Neural cell (in vitro differentiated cells): ENCODE data around the gene POLR2J2.
"Not testable (repeated sequence)": the region's sequence is repeated elsewhere in the genome, so short reads cannot be mapped to it uniquely, and the experiment has no call there.

ENCODE experiments used
- CTCF ChIP-seq: fragments of 450-650 bp; IDR thresholded peaks from 2 replicates; pipeline ENCODE4 v1.5.1; 2014; ENCODE audit warnings: antibody characterized with exemption, mild to moderate bottlenecking, moderate library complexity; ENCODE audit not compliant: poor library complexity, severe bottlenecking
- EP300 ChIP-seq: fragments of 450-650 bp; conservative IDR thresholded peaks from 2 replicates; pipeline ENCODE4 v1.6.1; 2014; ENCODE audit warnings: antibody characterized with exemption, mild to moderate bottlenecking, moderate library complexity; ENCODE audit not compliant: poor library complexity, severe bottlenecking
- EZH2 ChIP-seq: fragments of 200-600, 300-800 bp; shearing (Covaris generic), sonication (generic); IDR thresholded peaks from 2 replicates; pipeline ENCODE4 v1.6.1; 2014; ENCODE audit warnings: antibody characterized with exemption, low read length, borderline replicate concordance, mild to moderate bottlenecking; ENCODE audit not compliant: insufficient read depth, poor library complexity, severe bottlenecking
- MXI1 ChIP-seq: fragments of 450-650 bp; conservative IDR thresholded peaks from 2 replicates; pipeline ENCODE4 v1.6.1; 2014; ENCODE audit warnings: antibody characterized with exemption, mild to moderate bottlenecking; ENCODE audit not compliant: poor library complexity, severe bottlenecking
- POLR2AphosphoS5 ChIP-seq: IDR thresholded peaks from 2 replicates; pipeline ENCODE4 v1.6.1; 2012
- RAD21 ChIP-seq: fragments of 450-650 bp; conservative IDR thresholded peaks from 2 replicates; pipeline ENCODE4 v1.6.1; 2014; ENCODE audit warnings: antibody characterized with exemption, mild to moderate bottlenecking, moderate library complexity
- REST ChIP-seq: IDR thresholded peaks from 2 replicates; pipeline ENCODE4 v1.6.1; 2012; ENCODE audit warnings: borderline replicate concordance
- SMC3 ChIP-seq: fragments of 450-650 bp; conservative IDR thresholded peaks from 2 replicates; pipeline ENCODE4 v1.6.1; 2014; ENCODE audit warnings: antibody characterized with exemption, mild to moderate bottlenecking, moderate library complexity; ENCODE audit not compliant: poor library complexity
- TAF1 ChIP-seq: IDR thresholded peaks from 2 replicates; pipeline ENCODE4 v1.6.1; 2012; ENCODE audit warnings: low read depth

- not testable (repeated sequence) for TF ChIP-seq TAF1, CTCF, MXI1, RAD21, EZH2, SMC3, EP300, REST, POLR2AphosphoS5
Observed at GRCh38 chr7:102682560-102682959, 11.1 kb upstream of the POLR2J2 start.
